Measurements from ENCODE around the gene SDR42E2.
"Not testable (repeated sequence)": the region's sequence is repeated elsewhere in the genome, so short reads cannot be mapped to it uniquely, and the experiment has no call there.

SDR42E2 gene

GRCh38 chr16:22194707-22195444 is 32.6 kb downstream of the SDR42E2 start:
- peaks cover 12% of the 10 kb centered on the region; the same call in 1 of the 2 replicates for H3F3A ChIP-seq (ENCODE audit: control insufficient read depth, insufficient read depth)
- H3K79me2 ChIP-seq (ENCODE audit: control insufficient read depth, low read length) = no peaks in the 10 kb centered on the region
- no peak overlapping the region for H3K27ac ChIP-seq (ENCODE audit: low read depth, low read length)
- H4K20me1 ChIP-seq (ENCODE audit: control insufficient read depth, insufficient read depth, low read depth, low read length) = no peaks in the 10 kb centered on the region
- peak overlapping the region; percentile 61 for H3K4me2 ChIP-seq (ENCODE audit: low read length)
- H3K27me3 ChIP-seq (ENCODE audit: control insufficient read depth, low read length) = no peaks in the 10 kb centered on the region
- peak overlapping the region; percentile 78 for H3K4me3 ChIP-seq (ENCODE audit: low read length)
- H3K36me3 ChIP-seq (ENCODE audit: control insufficient read depth, low read length) = no peaks in the 10 kb centered on the region
- TF ChIP-seq, protein P1, sequence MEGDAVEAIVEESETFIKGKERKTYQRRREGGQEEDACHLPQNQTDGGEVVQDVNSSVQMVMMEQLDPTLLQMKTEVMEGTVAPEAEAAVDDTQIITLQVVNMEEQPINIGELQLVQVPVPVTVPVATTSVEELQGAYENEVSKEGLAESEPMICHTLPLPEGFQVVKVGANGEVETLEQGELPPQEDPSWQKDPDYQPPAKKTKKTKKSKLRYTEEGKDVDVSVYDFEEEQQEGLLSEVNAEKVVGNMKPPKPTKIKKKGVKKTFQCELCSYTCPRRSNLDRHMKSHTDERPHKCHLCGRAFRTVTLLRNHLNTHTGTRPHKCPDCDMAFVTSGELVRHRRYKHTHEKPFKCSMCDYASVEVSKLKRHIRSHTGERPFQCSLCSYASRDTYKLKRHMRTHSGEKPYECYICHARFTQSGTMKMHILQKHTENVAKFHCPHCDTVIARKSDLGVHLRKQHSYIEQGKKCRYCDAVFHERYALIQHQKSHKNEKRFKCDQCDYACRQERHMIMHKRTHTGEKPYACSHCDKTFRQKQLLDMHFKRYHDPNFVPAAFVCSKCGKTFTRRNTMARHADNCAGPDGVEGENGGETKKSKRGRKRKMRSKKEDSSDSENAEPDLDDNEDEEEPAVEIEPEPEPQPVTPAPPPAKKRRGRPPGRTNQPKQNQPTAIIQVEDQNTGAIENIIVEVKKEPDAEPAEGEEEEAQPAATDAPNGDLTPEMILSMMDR (IDR thresholded peaks at IDR 0.05; ENCODE audit: low read depth, low read length, poor library complexity, severe bottlenecking) = no peak
- no peak for TF ChIP-seq EZH2phosphoT487 (IDR thresholded peaks at IDR 0.05; ENCODE audit: borderline replicate concordance, low read length)
- H3K4me1 ChIP-seq (ENCODE audit: control insufficient read depth, low read length) = peaks cover 42% of the 10 kb centered on the region
- H3K9me2 ChIP-seq (replicated peaks; ENCODE audit: control insufficient read depth, low read length) = no peaks in the 10 kb centered on the region
- H3K9me3 ChIP-seq (ENCODE audit: control insufficient read depth, insufficient read depth, low read length) = no peaks in the 10 kb centered on the region

- Histone ChIP-seq H3F3A (ENCODE audit: control insufficient read depth, insufficient read depth) (peaks cover 12% of the 10 kb centered on the region; the same call in 1 of the 2 replicates), H3K4me1 (ENCODE audit: control insufficient read depth, low read length) (peaks cover 42% of the 10 kb centered on the region), H3K36me3 (ENCODE audit: control insufficient read depth, low read length) (no peaks in the 10 kb centered on the region), H3K27me3 (ENCODE audit: control insufficient read depth, low read length) (no peaks in the 10 kb centered on the region), H3K27ac (ENCODE audit: low read depth, low read length) (no peak overlapping the region), H3K4me3 (ENCODE audit: low read length) (peak overlapping the region; percentile 78), H3K9me2 (replicated peaks; ENCODE audit: control insufficient read depth, low read length) (no peaks in the 10 kb centered on the region), H4K20me1 (ENCODE audit: control insufficient read depth, insufficient read depth, low read depth, low read length) (no peaks in the 10 kb centered on the region), H3K79me2 (ENCODE audit: control insufficient read depth, low read length) (no peaks in the 10 kb centered on the region), H3K9me3 (ENCODE audit: control insufficient read depth, insufficient read depth, low read length) (no peaks in the 10 kb centered on the region), H3K4me2 (ENCODE audit: low read length) (peak overlapping the region; percentile 61)
- no peak for TF ChIP-seq EZH2phosphoT487 (IDR thresholded peaks at IDR 0.05; ENCODE audit: borderline replicate concordance, low read length)
- TF ChIP-seq, protein P1 (IDR thresholded peaks at IDR 0.05; ENCODE audit: low read depth, low read length, poor library complexity, severe bottlenecking) = no peak
Observed at GRCh38 chr16:22195445-22195694, 33.1 kb downstream of the SDR42E2 start.

DNA sequence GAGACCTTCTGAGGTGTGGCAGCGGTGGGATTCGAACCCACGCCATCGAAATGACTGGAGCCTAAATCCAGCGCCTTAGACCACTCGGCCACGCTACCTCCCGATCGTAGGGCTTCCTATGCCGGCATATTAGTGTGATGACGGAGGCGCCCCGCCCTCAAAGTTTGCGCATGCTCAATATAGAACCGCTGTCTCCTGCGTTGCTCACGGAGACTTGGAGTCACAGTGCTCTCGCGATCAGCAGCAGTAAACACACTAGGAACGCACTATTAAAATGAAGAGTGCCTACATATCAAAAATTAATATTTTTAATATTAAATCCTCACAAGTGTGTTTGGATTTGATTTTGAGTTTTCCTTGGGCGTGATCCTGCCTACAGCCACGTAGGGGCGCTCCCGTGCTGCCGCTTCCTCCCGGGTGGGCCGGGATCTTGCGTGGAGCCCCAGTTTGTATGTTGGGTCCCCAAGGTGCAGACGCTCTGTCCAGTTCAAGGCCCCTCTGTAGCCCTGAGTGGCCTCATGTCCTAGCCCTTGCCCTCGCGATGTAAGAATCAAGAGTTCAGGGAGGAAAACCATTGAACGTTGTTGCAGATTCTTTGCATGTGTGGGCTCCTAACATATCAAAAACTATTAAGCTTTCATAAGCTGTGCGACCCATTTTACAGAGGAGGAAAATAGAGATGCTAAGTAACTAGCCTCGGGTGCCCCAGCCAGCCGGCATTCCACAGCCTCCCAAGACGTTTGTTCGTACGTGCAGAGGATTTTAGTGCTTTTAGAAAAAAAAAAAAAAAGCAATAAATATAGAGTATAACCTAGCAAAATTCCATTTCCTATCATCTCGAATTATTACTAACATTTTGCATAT is 33.6 kb downstream of the SDR42E2 start:
- Histone ChIP-seq H3K79me2 (ENCODE audit: control insufficient read depth, low read length) (no peaks in the 10 kb centered on the region), H4K20me1 (ENCODE audit: control insufficient read depth, insufficient read depth, low read depth, low read length) (no peaks in the 10 kb centered on the region), H3K4me3 (ENCODE audit: low read length) (peak overlapping the region; percentile 78), H3K4me2 (ENCODE audit: low read length) (peak overlapping the region; percentile 61), H3K4me1 (ENCODE audit: control insufficient read depth, low read length) (peaks cover 42% of the 10 kb centered on the region), H3F3A (ENCODE audit: control insufficient read depth, insufficient read depth) (peaks cover 12% of the 10 kb centered on the region; the same call in 1 of the 2 replicates), H3K27me3 (ENCODE audit: control insufficient read depth, low read length) (no peaks in the 10 kb centered on the region), H3K9me2 (replicated peaks; ENCODE audit: control insufficient read depth, low read length) (no peaks in the 10 kb centered on the region), H3K27ac (ENCODE audit: low read depth, low read length) (no peak overlapping the region), H3K36me3 (ENCODE audit: control insufficient read depth, low read length) (no peaks in the 10 kb centered on the region), H3K9me3 (ENCODE audit: control insufficient read depth, insufficient read depth, low read length) (no peaks in the 10 kb centered on the region)
- TF ChIP-seq, protein P1 (IDR thresholded peaks at IDR 0.05; ENCODE audit: low read depth, low read length, poor library complexity, severe bottlenecking) = peak; percentile 89
- no peak for TF ChIP-seq EZH2phosphoT487 (IDR thresholded peaks at IDR 0.05; ENCODE audit: borderline replicate concordance, low read length)

GRCh38 chr16:22196559-22197168 is 34.4 kb downstream of the SDR42E2 start:
- not testable (repeated sequence) for H3K27ac ChIP-seq (ENCODE audit: low read depth, low read length)

More at GRCh38 chr16:22196559-22197168, 34.4 kb downstream of the SDR42E2 start:
- not testable (repeated sequence) for H3K36me3 ChIP-seq (ENCODE audit: control insufficient read depth, low read length); H3K79me2 ChIP-seq (ENCODE audit: control insufficient read depth, low read length); H3K27me3 ChIP-seq (ENCODE audit: control insufficient read depth, low read length); H3K9me3 ChIP-seq (ENCODE audit: control insufficient read depth, insufficient read depth, low read length); H4K20me1 ChIP-seq (ENCODE audit: control insufficient read depth, insufficient read depth, low read depth, low read length); H3K9me2 ChIP-seq (replicated peaks; ENCODE audit: control insufficient read depth, low read length)
- peak overlapping the region; percentile 61 for H3K4me2 ChIP-seq (ENCODE audit: low read length)
- peak overlapping the region; percentile 78 for H3K4me3 ChIP-seq (ENCODE audit: low read length)
- peaks cover 44% of the 10 kb centered on the region for H3K4me1 ChIP-seq (ENCODE audit: control insufficient read depth, low read length)
- H3F3A ChIP-seq (ENCODE audit: control insufficient read depth, insufficient read depth) = peaks cover 12% of the 10 kb centered on the region; the same call in 1 of the 2 replicates

Measured in DOHH2 (cell line).